ENCODE results near the gene PRKAR2B.

The PRKAR2B gene

DNA sequence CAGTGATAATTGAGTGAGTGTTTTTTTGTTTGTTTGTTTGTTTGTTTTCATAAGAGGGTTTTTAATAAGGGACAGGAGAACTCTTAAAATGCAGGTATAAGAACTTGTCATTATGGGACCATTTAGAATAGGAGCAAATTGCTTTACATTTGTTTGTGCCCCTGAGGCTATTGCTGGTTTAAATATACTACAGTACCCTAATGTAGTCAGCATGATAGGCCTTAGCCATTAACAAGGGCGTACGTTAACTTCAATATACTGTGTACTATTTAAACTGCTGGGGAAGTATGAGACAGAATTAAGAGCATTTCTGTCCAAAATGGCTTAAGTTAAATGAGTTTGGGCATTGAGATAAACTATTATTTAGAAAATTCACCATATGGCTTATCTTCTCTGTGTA, 26.2 kb downstream of the PRKAR2B start:
- DNase-seq = no peak
- Mint-ChIP-seq H3K27ac (no peak overlapping the region), H3K27me3 (peaks cover 5% of the 10 kb centered on the region), H3K4me3 (no peak overlapping the region), H3K9me3 (no peaks in the 10 kb centered on the region), H3K36me3 (no peaks in the 10 kb centered on the region), H3K4me1 (no peaks in the 10 kb centered on the region)
- CTCF ChIA-PET = no interaction called here

- Mint-ChIP-seq H3K4me1 (no peaks in the 10 kb centered on the region), H3K27ac (no peak overlapping the region), H3K36me3 (no peaks in the 10 kb centered on the region), H3K4me3 (no peak overlapping the region), H3K27me3 (peaks cover 3% of the 10 kb centered on the region), H3K9me3 (no peaks in the 10 kb centered on the region)
- no peak for DNase-seq
- CTCF ChIA-PET = no interaction called here
Measured at GRCh38 chr7:107071129-107071528, 26.6 kb downstream of the PRKAR2B start.

DNA sequence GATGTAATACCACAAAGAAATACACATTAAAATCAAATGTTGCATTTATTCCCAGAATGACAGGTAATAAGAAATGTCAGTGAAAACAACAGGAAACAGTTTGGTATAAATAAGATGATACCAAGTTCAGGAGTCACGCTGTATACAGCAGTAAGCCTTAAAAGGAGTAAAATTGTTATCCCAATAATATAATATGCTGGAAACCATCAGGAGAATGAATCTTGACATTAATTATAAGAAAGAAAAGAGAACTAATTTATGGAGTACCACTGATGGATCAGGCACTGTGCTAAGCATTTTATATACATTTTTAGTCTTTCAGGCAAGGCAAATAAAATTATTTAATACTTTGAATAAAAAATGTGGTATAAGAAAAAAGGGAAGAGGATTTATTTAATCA, 27.6 kb downstream of the PRKAR2B start:
- CTCF ChIA-PET = no interaction called here
- Mint-ChIP-seq H3K4me1 (no peaks in the 10 kb centered on the region), H3K36me3 (no peaks in the 10 kb centered on the region), H3K9me3 (no peaks in the 10 kb centered on the region), H3K27me3 (peaks cover 3% of the 10 kb centered on the region), H3K4me3 (no peak overlapping the region), H3K27ac (no peak overlapping the region)
- DNase-seq = no peak

- no peak overlapping the region for H3K27ac Mint-ChIP-seq
Measured at GRCh38 chr7:107075863-107076574, 31.5 kb downstream of the PRKAR2B start.

GRCh38 chr7:107076781-107077698, 32.5 kb downstream of the PRKAR2B start:
- no peak for DNase-seq
- no peaks in the 10 kb centered on the region for H3K4me1 Mint-ChIP-seq
- no peaks in the 10 kb centered on the region for H3K36me3 Mint-ChIP-seq
- CTCF ChIA-PET = interaction anchor here (0.7 kb wide), 1 partner anchor 40 kb away, joined by 3 read pairs; no protein-coding TSS in a partner anchor
- H3K9me3 Mint-ChIP-seq = no peaks in the 10 kb centered on the region
- no peaks in the 10 kb centered on the region for H3K27me3 Mint-ChIP-seq
- no peak overlapping the region for H3K27ac Mint-ChIP-seq
- no peak overlapping the region for H3K4me3 Mint-ChIP-seq

More at GRCh38 chr7:107075863-107076574, 31.5 kb downstream of the PRKAR2B start:
- Mint-ChIP-seq H3K27me3 (no peaks in the 10 kb centered on the region), H3K36me3 (no peaks in the 10 kb centered on the region), H3K4me1 (no peaks in the 10 kb centered on the region), H3K4me3 (no peak overlapping the region), H3K9me3 (no peaks in the 10 kb centered on the region)
- CTCF ChIA-PET = interaction anchor here (0.7 kb wide), 1 partner anchor 41 kb away, joined by 3 read pairs; no protein-coding TSS in a partner anchor
- DNase-seq = no peak

DNA sequence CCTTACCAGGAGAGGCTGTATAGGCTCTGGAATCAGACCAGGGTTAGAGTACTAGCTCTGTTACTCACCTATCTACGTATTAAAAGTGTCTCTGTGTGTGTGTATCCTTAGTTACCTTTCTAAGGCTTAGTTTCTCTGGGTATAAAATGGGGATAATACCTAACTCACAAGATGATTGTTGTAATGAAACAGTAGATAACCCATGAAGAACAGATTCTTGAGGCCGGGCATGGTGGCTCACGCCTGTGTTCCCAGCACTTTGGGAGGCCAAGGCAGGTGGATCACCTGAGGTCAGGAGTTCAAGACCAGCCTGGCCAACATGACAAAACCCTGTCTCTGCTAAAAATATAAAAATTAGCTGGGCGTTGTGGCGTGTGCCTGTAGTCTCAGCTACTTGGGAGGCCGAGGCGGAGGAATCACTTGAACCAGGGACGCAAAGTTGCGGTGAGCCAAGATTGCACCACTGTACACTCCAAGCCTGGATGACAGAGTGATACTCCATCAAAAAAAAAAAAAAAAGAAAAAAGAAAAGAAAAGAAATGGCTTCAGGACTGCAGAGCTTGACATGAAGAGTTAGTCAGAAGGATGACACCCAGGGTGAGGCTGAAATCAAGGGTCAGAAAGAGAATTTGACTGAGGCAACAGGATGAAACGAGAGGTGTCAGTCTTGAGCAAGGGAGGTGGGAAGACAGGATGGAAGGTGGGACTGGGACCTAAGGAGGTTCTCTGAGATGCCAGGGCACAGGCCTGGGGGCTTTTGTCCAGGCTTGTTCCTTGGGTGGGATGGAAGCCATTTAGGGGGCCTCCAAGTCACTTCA, 33.4 kb downstream of the PRKAR2B start:
- Mint-ChIP-seq H3K27ac (no peak overlapping the region), H3K4me3 (no peak overlapping the region), H3K9me3 (no peaks in the 10 kb centered on the region), H3K4me1 (no peaks in the 10 kb centered on the region), H3K36me3 (no peaks in the 10 kb centered on the region), H3K27me3 (no peaks in the 10 kb centered on the region)
- CTCF ChIA-PET = no interaction called here
- no peak for DNase-seq

DNA sequence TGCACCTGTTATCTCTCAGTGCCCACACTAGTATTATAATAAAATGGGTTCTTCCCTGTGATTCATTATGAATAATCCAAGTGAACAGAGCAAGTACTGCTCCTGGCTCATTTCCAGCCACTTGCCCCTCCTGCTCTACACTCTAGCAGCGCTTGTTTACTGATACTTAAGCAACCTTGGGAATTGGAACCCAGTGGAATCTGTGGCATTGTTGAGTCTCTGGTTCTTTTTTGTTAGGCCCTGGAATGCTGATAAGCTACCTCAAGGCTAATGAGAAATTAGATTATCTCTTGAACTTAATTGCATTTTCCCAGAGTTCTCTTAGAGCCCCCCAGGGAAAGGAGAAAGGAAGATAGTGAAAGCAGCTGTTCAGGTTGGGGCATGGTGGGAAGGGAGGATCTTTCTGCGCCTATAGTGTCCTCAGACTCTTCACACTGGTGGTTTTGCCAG, 34.0 kb downstream of the PRKAR2B start:
- no peak for DNase-seq
- Mint-ChIP-seq H3K27ac (no peak overlapping the region), H3K36me3 (no peaks in the 10 kb centered on the region), H3K4me1 (no peaks in the 10 kb centered on the region), H3K4me3 (no peak overlapping the region), H3K27me3 (no peaks in the 10 kb centered on the region), H3K9me3 (no peaks in the 10 kb centered on the region)
- CTCF ChIA-PET = no interaction called here

- DNase-seq = no peak
- CTCF ChIA-PET = no interaction called here
- H3K4me3 Mint-ChIP-seq = no peak overlapping the region
- no peaks in the 10 kb centered on the region for H3K4me1 Mint-ChIP-seq
- no peaks in the 10 kb centered on the region for H3K36me3 Mint-ChIP-seq
- no peaks in the 10 kb centered on the region for H3K9me3 Mint-ChIP-seq
- no peak overlapping the region for H3K27ac Mint-ChIP-seq
- no peaks in the 10 kb centered on the region for H3K27me3 Mint-ChIP-seq
Measured at GRCh38 chr7:107079212-107079940, 34.9 kb downstream of the PRKAR2B start.

GRCh38 chr7:107080099-107080505, 35.6 kb downstream of the PRKAR2B start:
- H3K27ac Mint-ChIP-seq = no peak overlapping the region
- no peaks in the 10 kb centered on the region for H3K4me1 Mint-ChIP-seq
- no peaks in the 10 kb centered on the region for H3K27me3 Mint-ChIP-seq
- H3K4me3 Mint-ChIP-seq = no peak overlapping the region
- no peaks in the 10 kb centered on the region for H3K36me3 Mint-ChIP-seq
- H3K9me3 Mint-ChIP-seq = no peaks in the 10 kb centered on the region
- DNase-seq = no peak
- CTCF ChIA-PET = no interaction called here

DNA sequence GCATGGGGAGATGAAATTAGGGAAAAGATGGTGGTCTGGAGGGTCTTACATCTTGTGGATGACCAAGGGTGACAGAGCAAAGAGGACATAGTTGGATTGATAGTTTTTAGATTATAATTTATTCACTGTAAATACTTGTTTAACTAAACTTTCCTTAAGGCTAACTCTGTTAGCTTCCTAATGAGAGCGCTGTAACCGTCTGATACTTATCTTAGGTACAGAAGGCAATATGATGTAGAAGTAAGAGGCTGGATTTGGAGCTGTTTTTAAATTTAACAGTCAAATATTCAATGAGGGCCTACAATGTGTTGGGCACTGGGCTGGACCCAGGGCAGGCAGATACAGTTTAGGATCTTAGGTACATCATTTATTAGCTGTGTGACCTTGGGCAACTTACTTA, 36.0 kb downstream of the PRKAR2B start:
- Mint-ChIP-seq H3K36me3 (no peaks in the 10 kb centered on the region), H3K27me3 (no peaks in the 10 kb centered on the region), H3K27ac (no peak overlapping the region), H3K4me1 (no peaks in the 10 kb centered on the region), H3K9me3 (no peaks in the 10 kb centered on the region), H3K4me3 (no peak overlapping the region)
- no peak for DNase-seq
- CTCF ChIA-PET = no interaction called here

DNA sequence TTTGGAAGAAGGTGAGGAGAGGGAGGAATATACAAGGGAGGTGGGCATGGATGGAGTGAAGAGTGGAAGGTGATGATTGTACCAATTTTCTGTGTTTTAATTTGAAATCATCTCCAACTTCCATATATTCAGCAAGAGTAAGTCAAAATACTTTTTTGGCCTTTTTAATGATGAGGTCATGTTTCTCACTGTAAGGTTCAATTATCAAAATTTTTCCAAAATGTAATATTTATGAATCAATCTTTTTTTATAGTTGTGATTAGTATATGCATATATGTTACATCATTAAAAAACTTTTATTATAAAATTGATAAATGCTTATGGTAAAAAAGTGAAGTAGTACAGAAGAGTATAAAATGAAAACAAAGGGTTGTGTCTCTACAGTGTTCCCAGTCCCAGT, 40.7 kb downstream of the PRKAR2B start:
- H3K4me1 Mint-ChIP-seq = no peaks in the 10 kb centered on the region
- H3K9me3 Mint-ChIP-seq = no peaks in the 10 kb centered on the region
- no peak overlapping the region for H3K4me3 Mint-ChIP-seq
- H3K36me3 Mint-ChIP-seq = no peaks in the 10 kb centered on the region
- H3K27ac Mint-ChIP-seq = no peak overlapping the region
- CTCF ChIA-PET = no interaction called here
- no peak for DNase-seq
- no peaks in the 10 kb centered on the region for H3K27me3 Mint-ChIP-seq

GRCh38 chr7:107089627-107090026, 45.1 kb downstream of the PRKAR2B start:
- no peak for DNase-seq
- Mint-ChIP-seq H3K4me3 (no peak overlapping the region), H3K9me3 (no peaks in the 10 kb centered on the region), H3K27me3 (no peaks in the 10 kb centered on the region), H3K36me3 (no peaks in the 10 kb centered on the region), H3K27ac (no peak overlapping the region), H3K4me1 (no peaks in the 10 kb centered on the region)
- CTCF ChIA-PET = no interaction called here

DNA sequence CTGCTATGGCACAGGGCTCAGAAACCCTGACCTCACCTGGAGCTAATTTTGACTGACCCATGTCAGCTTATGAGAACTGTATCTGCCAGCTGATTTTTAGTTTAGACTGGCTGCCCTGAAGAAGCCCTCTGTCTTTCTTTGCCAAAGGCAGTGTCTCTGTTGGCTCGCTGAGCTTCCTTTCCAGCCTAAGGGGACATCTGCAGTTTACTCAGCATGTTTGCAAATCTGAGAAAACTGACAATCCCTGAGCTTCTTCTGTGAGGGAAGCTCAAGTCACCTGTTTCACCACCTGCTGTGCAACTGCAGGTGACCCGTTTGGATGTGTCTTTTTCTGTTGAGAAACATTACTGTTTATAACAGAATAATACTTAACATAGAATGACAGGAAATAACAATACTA, 46.0 kb downstream of the PRKAR2B start:
- no peaks in the 10 kb centered on the region for H3K27me3 Mint-ChIP-seq
- no peak for DNase-seq
- H3K9me3 Mint-ChIP-seq = no peaks in the 10 kb centered on the region
- no peak overlapping the region for H3K27ac Mint-ChIP-seq
- CTCF ChIA-PET = interaction anchor here (1.0 kb wide), 1 partner anchor 62 kb away, joined by 3 read pairs; no protein-coding TSS in a partner anchor
- no peaks in the 10 kb centered on the region for H3K36me3 Mint-ChIP-seq
- H3K4me1 Mint-ChIP-seq = no peaks in the 10 kb centered on the region
- no peak overlapping the region for H3K4me3 Mint-ChIP-seq

GRCh38 chr7:107091306-107091705, 46.8 kb downstream of the PRKAR2B start:
- H3K9me3 Mint-ChIP-seq = no peaks in the 10 kb centered on the region

More at GRCh38 chr7:107091306-107091705, 46.8 kb downstream of the PRKAR2B start:
- H3K4me1 Mint-ChIP-seq = no peaks in the 10 kb centered on the region
- no peak for DNase-seq
- CTCF ChIA-PET = no interaction called here
- H3K27me3 Mint-ChIP-seq = no peaks in the 10 kb centered on the region
- no peak overlapping the region for H3K4me3 Mint-ChIP-seq
- H3K27ac Mint-ChIP-seq = no peak overlapping the region
- H3K36me3 Mint-ChIP-seq = no peaks in the 10 kb centered on the region
